GM18858 (cell line): ENCODE data around the gene EPS8L3.
"Not testable (repeated sequence)": the region's sequence is repeated elsewhere in the genome, so short reads cannot be mapped to it uniquely, and the experiment has no call there.

Experiments used
- ATAC-seq: cut with Tn5 transposase; IDR thresholded peaks from one replicate; pipeline ENCODE4 v1.9.1; 2021; ENCODE audit not compliant: unreplicated experiment

EPS8L3 gene

DNA sequence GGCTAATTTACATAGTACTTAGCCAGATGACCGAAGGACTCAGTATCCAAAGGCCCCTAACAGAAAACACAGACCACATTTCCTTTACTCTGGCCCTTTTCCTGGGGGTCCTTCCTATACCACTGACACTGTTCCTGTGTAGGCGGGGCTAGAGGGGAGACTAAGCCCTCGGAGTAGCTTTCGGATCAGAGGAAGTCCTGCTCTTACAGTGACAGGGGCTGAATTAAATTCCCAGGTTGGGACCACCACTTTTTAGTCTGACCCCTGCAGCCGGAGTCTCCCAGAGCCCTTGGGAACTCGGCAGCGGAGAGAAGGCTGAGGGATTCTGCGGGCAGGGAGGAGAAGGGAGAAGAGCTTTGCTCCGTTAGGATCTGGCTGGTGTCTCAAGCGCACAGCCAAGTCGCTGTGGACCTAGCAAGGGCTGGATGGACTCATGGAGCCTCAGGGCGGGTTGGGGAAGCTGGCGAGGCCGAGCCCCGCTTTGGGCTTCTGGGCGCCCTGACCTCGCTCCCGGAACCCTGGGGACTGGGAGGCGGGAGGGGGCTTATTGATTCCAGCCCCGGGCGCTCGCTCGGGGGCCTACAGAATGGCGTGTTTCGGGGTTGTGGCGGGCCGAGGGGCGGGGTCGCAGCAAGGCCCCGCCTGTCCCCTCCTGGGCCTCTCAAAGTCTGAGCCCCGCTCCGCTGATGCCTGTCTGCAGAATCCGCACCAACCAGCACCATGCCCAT lies 52.0 kb downstream of the EPS8L3 start, which contains the start of gene GSTM5:
Gene GSTM5, plus strand, starts transcription at position 659 of the 728 bp plus-strand sequence. Its CDS starts 62 bp downstream, at position 721.
- not testable (repeated sequence) for ATAC-seq

- ATAC-seq = not testable (repeated sequence)
Observed at GRCh38 chr1:109709822-109710221, 53.9 kb downstream of the EPS8L3 start.

- ATAC-seq = not testable (repeated sequence)
Observed at GRCh38 chr1:109708949-109709348, 54.8 kb downstream of the EPS8L3 start.

DNA sequence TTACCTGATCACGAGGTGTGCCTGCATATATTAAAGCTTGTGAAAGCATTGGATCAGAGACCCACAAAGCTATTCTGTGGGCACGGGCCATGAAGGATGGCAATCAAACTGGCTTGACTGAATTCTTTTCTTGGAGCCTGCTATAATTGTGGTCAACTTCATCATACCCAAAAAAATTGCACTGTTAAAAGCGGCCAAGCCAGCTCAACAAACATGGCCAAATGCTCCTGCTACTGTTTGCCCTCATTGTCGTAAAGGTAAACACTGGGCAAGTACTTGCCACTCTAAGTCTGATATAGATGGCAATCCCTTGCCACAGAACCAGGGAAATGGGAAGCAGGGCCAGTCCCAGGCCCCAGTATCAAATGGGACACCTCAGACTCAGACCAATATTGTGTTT lies 58.3 kb downstream of the EPS8L3 start:
- no peak for ATAC-seq

DNA sequence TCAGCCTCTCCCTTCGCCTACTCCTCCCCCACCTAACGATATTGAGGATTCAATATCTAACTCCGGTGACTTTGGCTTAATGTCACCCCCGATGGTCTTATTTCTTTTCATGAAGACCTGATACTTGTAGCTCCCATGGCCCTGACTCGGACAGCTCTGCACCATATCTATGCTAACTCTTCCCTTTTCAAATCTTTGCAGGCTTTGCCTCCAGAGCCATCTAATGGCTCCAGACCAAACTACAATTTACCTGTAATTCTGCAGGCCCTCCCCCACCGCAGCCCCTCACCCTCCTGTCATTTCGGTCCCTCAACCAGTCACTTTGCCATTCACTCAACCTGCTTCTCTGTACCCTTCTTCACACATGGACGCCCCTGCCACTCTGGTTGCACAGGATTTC lies 59.5 kb downstream of the EPS8L3 start:
- ATAC-seq = no peak

GRCh38 chr1:109702940-109703339 lies 60.8 kb downstream of the EPS8L3 start:
- not testable (repeated sequence) for ATAC-seq
